Karpas-422 (cell line): ENCODE measurements around the gene CKLF. TPM values are rescaled to one million over a fixed set of nuclear protein-coding genes. Genes with fewer than 3 reads are reported as not detected.
"Not testable (repeated sequence)": the region's sequence is repeated elsewhere in the genome, so short reads cannot be mapped to it uniquely, and the experiment has no call there.

Experiments used
- DNase-seq: peaks from one replicate; pipeline ENCODE4 v3.0.0-alpha.2; 2015
- H2AFZ ChIP-seq: fragments of 200-600 bp; sonication (generic); 2 replicates; pipeline ENCODE4 v1.6.1; 2014; ENCODE audit warnings: antibody characterized with exemption, low read length, mixed read lengths
- H3K27ac ChIP-seq: fragments of 200-600 bp; sonication (generic); 2 replicates; pipeline ENCODE4 v1.5.1; 2014; ENCODE audit warnings: mild to moderate bottlenecking, low read length, moderate library complexity
- H3K27me3 ChIP-seq: fragments of 200-600 bp; sonication (generic); 2 replicates; pipeline ENCODE4 v1.6.1; 2014; ENCODE audit warnings: low read length, mixed read lengths
- H3K36me3 ChIP-seq: fragments of 200-600 bp; sonication (generic); 2 replicates; pipeline ENCODE4 v1.6.1; 2014; ENCODE audit warnings: low read length, mixed read lengths; ENCODE audit not compliant: insufficient read depth
- H3K4me1 ChIP-seq: fragments of 200-600 bp; sonication (generic); 2 replicates; pipeline ENCODE4 v1.6.1; 2014; ENCODE audit warnings: mild to moderate bottlenecking, low read length, mixed read lengths
- H3K4me2 ChIP-seq: fragments of 200-600 bp; sonication (generic); 2 replicates; pipeline ENCODE4 v1.6.1; 2014; ENCODE audit warnings: low read length, low read depth, mild to moderate bottlenecking; ENCODE audit not compliant: poor library complexity, severe bottlenecking
- H3K4me3 ChIP-seq: fragments of 200-600 bp; sonication (generic); 2 replicates; pipeline ENCODE4 v1.5.1; 2014; ENCODE audit warnings: mild to moderate bottlenecking, antibody characterized with exemption, low read length, mixed read lengths
- H3K79me2 ChIP-seq: fragments of 200-600 bp; sonication (generic); 2 replicates; pipeline ENCODE4 v1.6.1; 2014; ENCODE audit warnings: mild to moderate bottlenecking, low read length, mixed read lengths
- H3K9ac ChIP-seq: fragments of 200-600 bp; sonication (generic); 2 replicates; pipeline ENCODE4 v1.6.0; 2014; ENCODE audit warnings: low read length
- H3K9me2 ChIP-seq: fragments of 200-600 bp; sonication (generic), shearing (Covaris generic); replicated peaks from 2 replicates; pipeline ENCODE4 v1.6.0; 2014; ENCODE audit warnings: mild to moderate bottlenecking, low read length, moderate library complexity; ENCODE audit not compliant: insufficient read depth
- H3K9me3 ChIP-seq: fragments of 300-700, 200-600 bp; sonication (generic); 2 replicates; pipeline ENCODE4 v1.6.1; 2014; ENCODE audit warnings: low read length, mixed read lengths
- H4K20me1 ChIP-seq: fragments of 200-600 bp; sonication (generic); 2 replicates; pipeline ENCODE4 v1.6.1; 2014; ENCODE audit warnings: mild to moderate bottlenecking, antibody characterized with exemption, low read length, low read depth; ENCODE audit not compliant: insufficient read depth
- total RNA-seq: library from RNA; depleted of rRNA; stranded (reverse); fragments of >200 nt; shearing (Covaris generic); gene quantifications from 2 replicates; pipeline ENCODE4 v1.2.3, GENCODE V29; 2014; ENCODE audit warnings: low replicate concordance

The CKLF gene
- total RNA-seq, 1 experiment from 2014 or later = 61.3 TPM

GRCh38 chr16:66588981-66589713 lies 36.8 kb downstream of the CKLF start:
- no peak overlapping the region for H3K4me3 ChIP-seq
- no peak overlapping the region for H3K4me2 ChIP-seq
- no peak overlapping the region for H3K9ac ChIP-seq
- H3K4me1 ChIP-seq = peaks cover 6% of the 10 kb centered on the region; the same call in 1 of the 2 replicates
- H3K27ac ChIP-seq = no peak overlapping the region
- peak; percentile 89 for DNase-seq
- no peaks in the 10 kb centered on the region for H3K9me3 ChIP-seq
- H2AFZ ChIP-seq = no peak overlapping the region
- no peaks in the 10 kb centered on the region for H3K36me3 ChIP-seq
- no peaks in the 10 kb centered on the region for H3K79me2 ChIP-seq
- H3K9me2 ChIP-seq = no peaks in the 10 kb centered on the region
- no peaks in the 10 kb centered on the region for H3K27me3 ChIP-seq
- 0 out of 2 replicates have a peak, but pooled peaks cover 5% of the 10 kb centered on the region for H4K20me1 ChIP-seq

- no peak overlapping the region for H2AFZ ChIP-seq
- H3K4me2 ChIP-seq = peak overlapping the region; percentile 44
- H3K27ac ChIP-seq = no peak overlapping the region
- no peaks in the 10 kb centered on the region for H3K36me3 ChIP-seq
- peaks cover 6% of the 10 kb centered on the region; the same call in 1 of the 2 replicates for H3K4me1 ChIP-seq
- no peak overlapping the region for H3K9ac ChIP-seq
- no peak for DNase-seq
- 0 out of 2 replicates have a peak, but pooled peaks cover 5% of the 10 kb centered on the region for H4K20me1 ChIP-seq
- H3K9me2 ChIP-seq = no peaks in the 10 kb centered on the region
- no peaks in the 10 kb centered on the region for H3K27me3 ChIP-seq
- H3K4me3 ChIP-seq = no peak overlapping the region; the same call in 1 of the 2 replicates
- H3K79me2 ChIP-seq = no peaks in the 10 kb centered on the region
- H3K9me3 ChIP-seq = no peaks in the 10 kb centered on the region
Measured at GRCh38 chr16:66590322-66590721, 37.9 kb downstream of the CKLF start.

GRCh38 chr16:66591018-66591417 lies 38.6 kb downstream of the CKLF start:
- Histone ChIP-seq H4K20me1 (0 out of 2 replicates have a peak, but pooled peaks cover 5% of the 10 kb centered on the region), H3K4me2 (no peak overlapping the region), H3K36me3 (no peaks in the 10 kb centered on the region), H3K27me3 (no peaks in the 10 kb centered on the region), H3K4me3 (no peak overlapping the region), H3K9me2 (no peaks in the 10 kb centered on the region), H3K79me2 (no peaks in the 10 kb centered on the region), H3K4me1 (peaks cover 6% of the 10 kb centered on the region; the same call in 1 of the 2 replicates), H3K9me3 (no peaks in the 10 kb centered on the region), H2AFZ (no peak overlapping the region), H3K27ac (no peak overlapping the region), H3K9ac (no peak overlapping the region)
- no peak for DNase-seq

GRCh38 chr16:66592241-66592640 lies 39.9 kb downstream of the CKLF start:
- 0 out of 2 replicates have a peak, but pooled peaks cover 5% of the 10 kb centered on the region for H4K20me1 ChIP-seq
- H3K4me1 ChIP-seq = peaks cover 9% of the 10 kb centered on the region
- H3K9me2 ChIP-seq = no peaks in the 10 kb centered on the region

GRCh38 chr16:66592814-66593213 lies 40.4 kb downstream of the CKLF start:
- Histone ChIP-seq H3K4me1 (peaks cover 13% of the 10 kb centered on the region), H3K9ac (no peak overlapping the region), H3K4me2 (no peak overlapping the region), H3K4me3 (no peak overlapping the region), H2AFZ (no peak overlapping the region), H4K20me1 (0 out of 2 replicates have a peak, but pooled peaks cover 5% of the 10 kb centered on the region), H3K9me3 (no peaks in the 10 kb centered on the region), H3K9me2 (no peaks in the 10 kb centered on the region), H3K36me3 (no peaks in the 10 kb centered on the region), H3K27ac (no peak overlapping the region), H3K79me2 (no peaks in the 10 kb centered on the region), H3K27me3 (no peaks in the 10 kb centered on the region)
- no peak for DNase-seq

More at GRCh38 chr16:66592241-66592640, 39.9 kb downstream of the CKLF start:
- H2AFZ ChIP-seq = no peak overlapping the region
- no peaks in the 10 kb centered on the region for H3K9me3 ChIP-seq
- H3K79me2 ChIP-seq = no peaks in the 10 kb centered on the region
- H3K4me3 ChIP-seq = no peak overlapping the region
- no peak overlapping the region for H3K27ac ChIP-seq
- DNase-seq = no peak
- H3K9ac ChIP-seq = no peak overlapping the region
- H3K4me2 ChIP-seq = no peak overlapping the region
- no peaks in the 10 kb centered on the region for H3K36me3 ChIP-seq
- no peaks in the 10 kb centered on the region for H3K27me3 ChIP-seq

GRCh38 chr16:66594739-66595138 lies 42.4 kb downstream of the CKLF start:
- H3K9me2 ChIP-seq = no peaks in the 10 kb centered on the region
- no peak overlapping the region for H2AFZ ChIP-seq
- H3K27ac ChIP-seq = no peak overlapping the region
- no peak overlapping the region for H3K4me3 ChIP-seq
- H3K4me1 ChIP-seq = peaks cover 18% of the 10 kb centered on the region
- H3K9ac ChIP-seq = no peak overlapping the region
- H3K79me2 ChIP-seq = no peaks in the 10 kb centered on the region
- no peaks in the 10 kb centered on the region for H3K9me3 ChIP-seq
- H3K4me2 ChIP-seq = no peak overlapping the region
- no peaks in the 10 kb centered on the region for H4K20me1 ChIP-seq
- no peak for DNase-seq
- no peaks in the 10 kb centered on the region for H3K36me3 ChIP-seq
- no peaks in the 10 kb centered on the region for H3K27me3 ChIP-seq

- H3K27ac ChIP-seq, H3K36me3 ChIP-seq, H3K27me3 ChIP-seq, H3K79me2 ChIP-seq, H3K4me2 ChIP-seq, H4K20me1 ChIP-seq, H3K9ac ChIP-seq, H3K9me3 ChIP-seq, DNase-seq, H2AFZ ChIP-seq, H3K9me2 ChIP-seq, H3K4me3 ChIP-seq: not testable (repeated sequence)
- peaks cover 16% of the 10 kb centered on the region for H3K4me1 ChIP-seq
Measured at GRCh38 chr16:66596559-66596958, 44.2 kb downstream of the CKLF start.

- peaks cover 20% of the 10 kb centered on the region for H3K4me1 ChIP-seq
- peak; percentile 53 for DNase-seq
- peaks cover 3% of the 10 kb centered on the region; the same call in 1 of the 2 replicates for H4K20me1 ChIP-seq
- no peak overlapping the region for H3K4me3 ChIP-seq
- no peaks in the 10 kb centered on the region for H3K9me2 ChIP-seq
- no peak overlapping the region for H3K9ac ChIP-seq
- peaks cover 5% of the 10 kb centered on the region; the same call in 1 of the 2 replicates for H3K9me3 ChIP-seq
- no peaks in the 10 kb centered on the region for H3K36me3 ChIP-seq
- H3K79me2 ChIP-seq = no peaks in the 10 kb centered on the region
- H3K4me2 ChIP-seq = no peak overlapping the region
- no peak overlapping the region for H3K27ac ChIP-seq
- no peaks in the 10 kb centered on the region; the same call in 1 of the 2 replicates for H3K27me3 ChIP-seq
- H2AFZ ChIP-seq = no peak overlapping the region
Measured at GRCh38 chr16:66596986-66597848, 44.8 kb downstream of the CKLF start.
